Measurements from ENCODE around the gene SLC6A8.

- peak; percentile 25 to 70 (median 52) for TF ChIP-seq CTCF (IDR thresholded peaks at IDR 0.05)
- no peak for TF ChIP-seq POLR2A (IDR thresholded peaks at IDR 0.05)
These were observed 20.7 kb downstream of the SLC6A8 start for GRCh38 chrX:153708415-153708814.

All from heart left ventricle (tissue), 13 donors.